Activated CD8-positive, alpha-beta memory T cell treated with anti-CD3 and anti-CD28 coated beads, Interleukin-2, amount 50 U/mL, for 24 hours (primary cell): ENCODE measurements around the gene ADGRD1.

Experiments used
- DNase-seq: peaks from one replicate; pipeline ENCODE4 v3.0.0-alpha.2; 2020; ENCODE audit errors: extremely low read depth

The ADGRD1 gene

DNA sequence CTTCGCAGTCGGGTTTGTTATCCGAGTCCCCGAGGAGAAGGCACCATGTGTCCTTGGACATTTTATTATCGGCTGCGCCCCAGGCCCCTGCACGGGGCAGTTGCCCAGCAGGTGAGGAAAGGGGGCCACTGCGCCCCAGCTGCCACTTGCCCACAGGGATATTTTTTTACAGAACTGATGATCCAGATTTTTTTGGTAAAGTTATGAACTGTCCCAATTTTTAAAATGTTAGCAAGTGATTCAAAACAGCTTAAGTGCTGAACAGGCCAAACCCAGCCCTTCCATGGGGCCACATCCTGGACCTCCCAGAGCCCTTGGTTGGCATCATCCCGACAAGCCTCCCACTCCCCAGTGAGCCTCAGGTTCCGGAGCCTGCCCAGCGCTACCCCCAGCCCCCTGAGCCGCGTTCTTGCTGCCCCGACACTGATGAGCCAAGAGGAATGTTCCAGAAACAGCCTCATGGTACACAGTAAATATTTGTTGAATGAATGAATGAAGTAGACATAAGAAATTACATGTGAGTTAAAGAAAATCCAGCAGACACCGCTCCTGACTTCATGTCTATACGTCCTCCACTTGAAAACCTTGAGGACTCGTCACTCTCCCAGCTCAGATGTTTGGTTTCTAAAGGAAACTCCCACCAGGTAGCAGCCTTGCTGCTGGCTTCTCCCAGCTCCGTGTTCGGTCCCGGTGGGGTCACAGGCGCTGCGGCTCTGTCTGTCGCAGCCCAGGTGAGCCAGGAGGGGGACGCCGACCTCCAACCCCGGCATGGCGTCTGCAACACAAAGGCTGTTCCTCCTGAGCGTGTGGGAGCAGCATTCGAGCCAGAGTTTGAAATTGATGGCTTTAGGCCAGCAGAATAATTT lies 88.5 kb downstream of the ADGRD1 start:
- no peak for DNase-seq

DNA sequence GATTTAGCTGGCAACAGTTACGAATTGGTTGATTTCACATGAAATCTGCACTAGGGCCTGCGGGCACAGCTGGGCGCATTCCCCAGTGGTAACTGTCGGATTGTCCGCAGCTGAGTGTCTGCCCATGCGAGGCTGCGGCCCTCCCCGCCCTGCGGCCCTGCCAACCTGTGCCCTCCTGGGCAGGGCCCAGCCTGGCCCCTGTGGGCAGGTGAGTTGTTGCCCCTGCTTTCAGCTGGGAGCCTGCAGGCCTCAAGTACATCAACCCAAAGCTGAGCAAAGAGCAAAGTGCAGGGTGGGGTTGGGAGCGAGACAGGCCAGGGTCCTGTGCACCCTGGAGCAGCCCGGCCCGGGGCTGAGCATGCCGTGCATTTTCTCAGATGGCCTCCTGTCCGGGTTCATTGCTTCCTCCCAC lies 89.1 kb downstream of the ADGRD1 start:
- no peak for DNase-seq

DNA sequence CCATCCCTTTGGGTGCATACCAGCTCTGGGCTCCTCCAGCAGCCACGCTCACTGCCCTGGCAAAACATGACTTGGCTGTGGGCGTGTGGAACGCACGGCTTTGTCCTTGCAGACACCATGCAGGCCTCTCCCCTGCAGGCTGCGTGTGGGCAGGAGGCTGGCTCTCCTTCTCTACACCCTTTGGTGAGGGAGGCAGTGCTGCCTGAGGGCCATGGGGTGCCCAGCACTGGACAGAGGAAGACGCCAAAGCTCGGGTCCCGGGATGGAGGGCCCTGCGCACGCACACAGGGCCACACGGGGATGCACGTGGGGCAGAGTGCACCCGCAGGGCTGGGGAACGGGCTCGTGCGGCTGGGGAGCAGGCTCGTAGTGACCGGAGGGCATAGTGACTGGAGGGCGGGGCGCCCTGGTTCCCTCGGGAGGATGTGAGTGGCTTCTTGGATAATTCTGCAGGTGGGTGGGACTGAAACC lies 89.7 kb downstream of the ADGRD1 start:
- no peak for DNase-seq

DNA sequence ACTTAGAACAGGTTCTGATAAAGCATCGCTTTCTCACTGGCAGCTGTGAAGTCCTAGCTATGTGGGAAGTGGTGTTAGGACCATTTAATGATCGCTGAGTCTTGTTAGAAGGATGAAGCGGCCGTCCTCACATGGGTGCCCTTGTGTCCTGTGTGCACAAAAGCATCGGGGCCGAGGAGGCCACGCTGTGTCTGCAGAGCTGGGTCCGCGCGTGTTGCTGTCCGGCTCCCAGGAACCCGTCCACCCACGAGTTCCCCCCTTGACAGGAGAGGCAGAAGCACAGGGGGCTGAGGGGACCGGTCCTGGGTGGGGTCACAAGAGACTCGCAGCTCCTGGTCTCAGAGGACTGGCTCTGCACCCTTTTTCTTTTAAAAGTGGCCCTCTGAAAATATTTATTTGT lies 90.4 kb downstream of the ADGRD1 start:
- DNase-seq, result no peak

DNA sequence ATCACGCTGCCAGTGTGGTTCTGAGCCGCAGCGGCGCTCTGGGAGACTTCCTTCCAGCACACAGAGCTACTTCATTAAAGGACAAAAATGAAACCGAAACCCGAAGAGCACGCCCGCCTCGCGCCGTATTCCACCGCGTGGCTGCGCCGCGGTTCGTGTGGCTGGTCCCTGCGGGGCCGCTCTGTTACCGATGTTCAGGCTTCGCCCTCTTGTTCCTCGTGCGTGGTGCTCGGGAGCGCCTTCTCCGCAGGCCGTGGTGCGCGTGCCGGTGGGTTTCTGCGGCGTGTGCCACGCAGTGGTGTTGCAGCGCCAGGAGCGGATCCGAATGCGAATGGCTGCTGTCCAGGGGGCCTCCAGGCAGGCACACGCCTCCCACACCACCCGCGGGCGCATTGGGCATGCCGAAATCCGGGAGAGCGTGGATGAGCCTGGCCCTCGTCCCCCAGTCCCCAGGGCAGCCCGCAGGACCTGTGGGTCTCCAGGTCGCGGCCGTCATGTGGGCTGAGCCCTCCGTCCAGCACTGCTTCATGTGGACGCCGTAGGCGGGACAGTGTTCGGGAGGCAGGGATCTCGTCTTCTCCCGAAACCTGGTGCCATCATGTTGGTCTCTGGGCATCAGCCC lies 91.2 kb downstream of the ADGRD1 start:
- no peak for DNase-seq

DNA sequence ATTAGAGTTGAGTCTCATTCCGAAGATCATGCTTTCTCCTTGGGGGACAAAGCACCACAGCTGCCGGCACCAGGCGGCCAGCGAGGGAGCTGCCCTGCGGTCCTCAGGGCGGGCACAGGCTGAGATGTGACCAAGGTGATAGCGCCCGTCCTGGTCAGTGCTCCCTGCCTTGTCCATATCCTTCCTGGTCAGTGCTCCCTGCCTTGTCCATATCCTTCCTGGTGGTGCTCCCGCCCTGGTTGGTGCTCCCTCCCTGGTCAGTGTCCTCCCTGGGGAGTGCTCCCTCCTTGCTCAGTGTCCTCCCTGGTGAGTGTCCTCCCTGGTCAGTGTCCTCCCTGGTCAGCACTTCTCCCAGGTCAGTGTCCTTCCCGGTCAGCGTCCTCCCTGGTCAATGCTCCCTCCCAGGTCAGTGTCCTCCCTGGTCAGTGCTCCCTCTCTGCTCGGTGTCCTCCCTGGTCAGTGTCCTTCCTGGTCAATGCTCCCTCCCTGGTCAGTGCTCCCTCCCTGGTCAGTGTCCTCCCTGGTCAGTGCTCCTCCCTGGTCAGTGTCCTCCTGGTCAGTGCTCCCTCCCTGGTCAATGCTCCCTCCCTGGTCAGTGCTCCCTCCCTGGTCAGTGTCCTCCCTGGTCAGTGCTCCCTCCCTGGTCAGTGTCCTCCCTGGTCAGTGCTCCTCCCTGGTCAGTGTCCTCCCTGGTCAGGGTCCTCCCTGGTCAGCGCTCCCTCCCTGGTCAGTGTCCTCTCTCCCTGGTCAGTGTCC lies 92.2 kb downstream of the ADGRD1 start:
- no peak for DNase-seq

DNA sequence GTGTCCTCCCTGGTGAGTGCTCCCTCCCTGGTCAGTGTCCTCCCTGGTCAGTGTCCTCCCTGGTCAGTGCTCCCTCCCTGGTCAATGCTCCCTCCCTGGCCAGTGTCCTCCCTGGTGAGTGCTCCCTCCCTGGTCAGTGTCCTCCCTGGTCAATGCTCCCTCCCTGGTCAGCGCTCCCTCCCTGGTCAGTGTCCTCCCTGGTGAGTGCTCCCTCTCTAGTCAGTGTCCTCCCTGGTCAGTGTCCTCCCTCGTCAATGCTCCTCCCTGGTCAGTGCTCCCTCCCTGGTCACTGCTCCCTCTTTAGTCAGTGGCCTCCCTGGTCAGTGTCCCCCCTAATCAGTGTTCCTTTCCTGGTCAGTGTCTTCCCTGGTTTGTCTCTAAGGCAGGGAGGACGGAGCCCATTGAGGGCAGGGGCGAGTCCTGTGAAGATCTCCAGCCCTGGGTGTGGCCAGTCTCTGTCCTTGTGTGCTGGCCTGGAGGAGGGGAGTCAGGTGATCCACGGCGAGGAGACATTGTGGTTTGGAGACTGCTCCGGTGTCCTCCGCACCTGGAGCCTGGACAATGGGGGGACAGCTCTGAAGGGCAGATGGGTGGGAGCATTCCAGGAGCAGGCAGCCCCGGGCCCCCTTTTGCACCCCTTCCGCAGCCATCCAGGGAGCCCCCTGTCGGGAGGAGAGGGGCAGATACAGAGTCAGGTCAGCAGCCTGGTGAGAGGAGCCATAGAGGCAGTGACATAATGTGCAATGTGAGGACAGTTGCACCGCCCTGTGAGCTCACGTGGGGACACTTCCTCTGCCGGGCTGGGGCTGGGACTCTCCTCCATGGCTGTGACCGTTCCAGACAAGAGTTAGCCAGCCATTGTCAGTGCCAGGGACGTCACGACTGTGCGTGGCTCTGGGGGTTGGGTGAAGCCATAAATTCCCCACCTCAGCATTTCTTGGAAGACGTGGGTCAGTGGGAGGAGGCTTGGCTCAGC lies 93.4 kb downstream of the ADGRD1 start:
- no peak for DNase-seq

DNA sequence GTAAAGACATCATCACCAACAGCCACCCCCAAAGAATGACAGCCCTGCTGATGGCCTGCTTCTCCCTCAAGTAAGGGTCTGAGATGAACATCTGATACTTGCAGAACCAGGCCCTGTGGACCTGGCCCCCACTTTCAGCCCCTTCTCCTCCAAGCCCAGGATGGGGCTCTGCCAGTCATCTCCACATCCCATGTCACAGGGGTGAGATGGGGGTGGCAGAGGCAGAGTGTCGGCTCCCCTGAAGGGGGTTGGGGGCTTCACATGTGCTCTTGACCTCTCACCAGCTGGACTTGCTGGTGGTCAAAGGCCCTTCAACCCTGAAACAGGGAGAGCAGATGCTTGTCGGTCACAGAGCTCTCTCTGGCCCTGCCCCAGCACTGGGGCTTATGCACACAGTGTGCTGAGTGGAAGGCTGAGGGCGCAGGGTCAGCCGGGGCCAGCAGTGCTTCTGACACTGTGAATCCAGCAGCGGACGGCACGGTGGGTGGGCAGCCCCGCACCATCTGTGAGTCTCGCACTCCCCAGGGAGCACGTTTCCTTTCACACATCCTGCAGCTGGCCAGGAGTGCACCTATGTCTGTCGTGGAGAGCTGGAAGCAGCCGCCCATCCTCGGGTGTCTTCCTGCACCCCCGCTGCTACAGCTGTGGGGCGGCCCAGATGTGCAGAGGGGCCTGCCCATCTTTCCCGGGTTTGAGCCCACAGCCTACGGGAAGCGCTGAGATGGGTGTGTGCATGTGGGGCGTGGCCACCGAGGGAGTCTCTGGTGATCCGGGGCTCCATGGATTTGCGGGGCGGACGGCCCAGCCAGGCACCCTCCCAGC lies 94.3 kb downstream of the ADGRD1 start:
- no peak for DNase-seq

DNA sequence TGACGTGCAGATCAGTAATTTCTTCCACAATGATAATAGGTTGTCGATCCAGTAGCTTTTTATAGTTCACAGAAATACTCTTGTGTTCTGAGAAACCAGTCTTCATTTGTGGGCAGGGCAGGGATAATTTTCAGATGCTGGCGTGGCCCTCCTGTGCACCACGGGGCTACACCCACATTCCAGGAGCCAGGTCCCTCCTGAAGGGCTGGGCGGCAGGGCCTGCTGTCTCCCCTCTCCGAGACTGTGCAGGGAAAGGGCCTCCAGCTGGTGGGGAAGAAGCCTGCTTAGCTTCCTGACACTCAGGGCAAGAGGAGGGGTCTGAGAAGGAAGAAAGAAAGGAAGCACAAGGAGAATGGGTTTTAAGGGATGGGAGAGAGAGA lies 94.9 kb downstream of the ADGRD1 start:
- no peak for DNase-seq

DNA sequence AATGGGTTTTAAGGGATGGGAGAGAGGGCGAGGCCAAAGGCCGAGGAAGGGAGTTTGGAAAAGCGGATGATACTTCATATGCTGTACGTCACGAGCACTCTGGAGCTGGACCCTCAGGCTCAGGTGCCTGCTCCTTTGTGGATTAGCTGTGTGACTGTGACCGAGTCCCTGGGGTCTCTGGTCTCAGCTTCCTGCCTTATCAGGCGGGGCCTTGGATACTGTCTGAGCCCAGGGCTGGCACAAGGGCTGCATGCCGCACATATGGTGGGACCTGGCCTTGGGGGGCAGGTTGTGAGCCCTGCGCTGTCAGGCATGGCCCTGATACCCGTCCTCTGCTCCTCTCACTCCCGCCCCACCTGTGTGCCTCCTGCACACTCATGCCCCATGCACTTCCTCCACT lies 95.3 kb downstream of the ADGRD1 start:
- DNase-seq, result no peak

DNA sequence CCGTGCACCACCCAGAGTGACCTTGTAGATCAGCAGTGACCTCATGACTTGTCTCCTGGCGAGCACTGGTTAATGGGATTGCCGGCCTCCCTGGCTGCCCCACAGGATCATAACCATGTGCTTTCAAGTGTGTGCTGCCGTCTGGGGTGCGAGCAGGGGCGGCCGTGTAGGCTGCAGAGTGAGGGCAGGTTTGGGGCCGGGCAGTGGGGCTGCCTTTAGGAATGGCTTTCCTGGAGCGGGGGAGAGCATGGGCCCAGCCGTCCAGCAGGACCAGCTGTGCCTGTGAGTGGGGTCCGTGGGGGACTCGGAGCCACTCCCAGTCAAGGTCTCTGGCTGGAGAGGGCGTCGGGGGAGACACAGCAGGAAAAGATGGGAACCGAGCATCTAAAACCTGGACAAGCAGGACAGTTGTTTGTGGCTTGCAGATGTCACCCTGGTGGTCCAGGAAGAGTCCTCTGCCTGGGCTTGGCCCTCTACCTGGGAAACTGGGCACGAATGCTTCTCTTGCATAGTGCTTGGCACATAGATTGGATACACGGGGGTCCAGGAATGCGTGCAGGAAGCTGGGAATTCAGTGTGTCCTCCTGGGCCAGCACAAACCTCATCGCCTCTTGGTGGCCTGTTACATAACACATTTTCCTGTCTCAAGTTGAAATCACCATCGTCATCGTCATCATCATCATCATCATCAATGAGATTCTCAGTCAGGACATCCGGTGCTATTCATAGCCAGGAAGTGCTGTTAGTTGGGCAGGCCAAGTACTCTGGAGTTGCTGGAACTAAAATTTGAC lies 96.0 kb downstream of the ADGRD1 start:
- no peak for DNase-seq

DNA sequence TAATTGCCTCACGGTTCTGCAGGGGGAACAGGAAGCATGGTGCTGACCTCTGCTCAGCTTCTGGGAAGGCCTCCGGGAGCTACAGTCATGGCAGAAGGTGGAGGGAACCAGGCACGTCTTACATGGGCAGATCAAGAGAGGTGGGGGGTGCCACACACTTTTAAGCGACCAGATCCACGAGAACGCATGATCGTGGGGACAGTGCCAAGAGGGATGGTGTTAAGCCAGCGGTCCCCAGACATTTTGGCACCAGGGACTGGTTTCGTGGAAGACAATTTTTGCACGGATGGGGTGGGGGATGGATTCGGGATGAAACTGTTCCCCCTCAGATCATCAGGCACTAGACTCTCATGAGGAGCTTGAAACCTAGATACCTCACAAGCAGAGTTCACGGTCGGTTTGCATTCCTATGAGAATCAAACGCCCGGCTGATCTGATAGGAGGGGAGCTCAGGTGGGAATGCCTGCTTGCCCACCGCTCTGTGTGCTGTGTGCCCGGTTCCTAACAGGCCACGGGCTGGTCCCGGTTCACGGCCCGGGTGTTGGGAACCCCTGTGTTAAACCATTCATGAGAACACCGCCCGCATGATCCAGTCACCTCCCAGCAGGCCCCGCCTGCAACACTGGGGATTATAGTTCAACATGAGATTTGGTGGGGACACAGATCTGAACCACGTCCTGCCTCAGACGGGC lies 96.9 kb downstream of the ADGRD1 start:
- no peak for DNase-seq

DNA sequence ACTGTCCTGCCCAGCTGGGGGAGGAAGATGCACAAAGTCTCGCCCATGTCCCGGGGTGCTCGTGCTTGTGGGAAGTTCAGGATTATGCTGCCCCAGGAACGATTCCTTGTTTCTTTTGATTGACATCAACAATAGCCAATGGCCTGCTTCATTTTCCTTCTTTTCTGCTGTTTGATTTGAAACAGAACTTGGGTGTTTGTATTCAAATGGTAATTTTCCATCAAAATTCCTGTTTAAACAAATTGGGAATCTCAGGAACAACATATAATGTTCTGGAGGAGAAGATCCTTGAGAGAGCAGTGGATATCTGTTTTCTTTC lies 97.4 kb downstream of the ADGRD1 start:
- no peak for DNase-seq

DNA sequence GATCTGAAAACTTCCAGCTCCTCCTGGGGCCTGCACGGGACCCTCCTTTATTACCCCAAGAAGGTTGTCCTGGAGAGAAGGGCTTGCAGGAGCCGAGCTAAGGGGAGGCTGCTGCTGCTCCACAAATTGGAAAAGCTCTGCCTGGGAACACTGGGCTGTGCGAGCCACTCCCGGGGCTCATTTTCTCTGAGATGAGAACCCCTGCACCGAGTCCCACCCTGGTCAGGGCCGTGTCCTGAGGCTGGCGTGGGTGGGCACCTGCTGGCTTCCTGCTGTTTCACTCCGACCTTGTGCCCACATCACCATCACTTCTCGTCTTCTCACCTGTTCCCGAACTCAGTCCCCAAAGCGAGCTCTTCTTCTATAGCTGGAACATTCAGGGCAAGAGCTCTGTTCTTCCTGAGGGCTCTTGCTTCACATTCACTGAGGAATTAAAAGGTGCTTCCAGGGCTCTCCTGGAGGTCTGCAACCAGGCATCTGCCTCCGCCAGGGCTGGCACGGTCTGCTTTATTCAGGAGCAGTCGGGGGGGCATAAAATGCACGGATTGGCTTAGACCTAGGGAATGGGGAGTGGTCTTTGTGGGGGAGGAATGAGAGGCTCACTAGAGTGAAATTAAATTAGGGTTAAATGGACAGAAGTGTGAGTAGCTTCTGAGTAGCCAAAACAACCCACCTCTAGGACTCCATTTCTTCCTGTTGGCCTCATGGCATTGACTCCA lies 98.5 kb downstream of the ADGRD1 start:
- no peak for DNase-seq

DNA sequence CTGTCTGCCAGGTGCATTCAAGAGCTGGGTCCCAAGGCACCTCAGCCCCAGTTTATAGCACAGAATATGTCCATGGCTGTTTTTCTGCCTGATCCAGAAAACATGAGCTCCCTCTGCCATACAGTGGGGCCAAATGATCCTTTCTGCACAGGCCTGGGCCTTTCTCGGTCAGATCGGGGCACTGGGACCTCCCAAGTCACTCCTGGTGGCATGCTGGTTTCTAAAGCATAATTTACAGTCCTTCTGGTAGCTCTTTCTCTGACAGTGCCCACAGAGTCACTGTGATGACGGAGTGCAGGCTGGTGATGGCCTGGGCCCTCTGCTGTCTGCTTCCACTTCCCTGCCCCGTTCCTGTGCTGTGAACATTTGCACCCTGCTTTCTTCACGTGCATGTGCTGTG lies 99.2 kb downstream of the ADGRD1 start:
- DNase-seq, result no peak

DNA sequence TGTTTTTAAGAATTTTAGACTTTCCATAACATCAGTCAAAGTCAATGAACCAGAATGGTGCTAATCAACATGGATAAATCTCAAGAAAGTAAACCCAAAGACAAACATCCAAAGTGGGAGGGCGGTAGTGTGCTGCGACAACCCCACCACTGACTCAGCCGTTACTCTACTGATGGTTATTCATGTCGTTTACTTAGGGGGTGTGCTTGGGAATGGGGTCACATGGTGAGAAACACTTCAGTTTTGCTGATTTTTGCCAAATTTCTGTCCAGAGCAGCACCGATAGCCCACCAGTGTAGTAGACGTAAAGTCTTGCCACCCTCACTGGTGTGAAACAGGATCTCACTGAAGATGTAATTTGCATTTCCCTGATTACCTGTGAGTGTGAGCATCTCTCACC lies 99.9 kb downstream of the ADGRD1 start:
- no peak for DNase-seq

DNA sequence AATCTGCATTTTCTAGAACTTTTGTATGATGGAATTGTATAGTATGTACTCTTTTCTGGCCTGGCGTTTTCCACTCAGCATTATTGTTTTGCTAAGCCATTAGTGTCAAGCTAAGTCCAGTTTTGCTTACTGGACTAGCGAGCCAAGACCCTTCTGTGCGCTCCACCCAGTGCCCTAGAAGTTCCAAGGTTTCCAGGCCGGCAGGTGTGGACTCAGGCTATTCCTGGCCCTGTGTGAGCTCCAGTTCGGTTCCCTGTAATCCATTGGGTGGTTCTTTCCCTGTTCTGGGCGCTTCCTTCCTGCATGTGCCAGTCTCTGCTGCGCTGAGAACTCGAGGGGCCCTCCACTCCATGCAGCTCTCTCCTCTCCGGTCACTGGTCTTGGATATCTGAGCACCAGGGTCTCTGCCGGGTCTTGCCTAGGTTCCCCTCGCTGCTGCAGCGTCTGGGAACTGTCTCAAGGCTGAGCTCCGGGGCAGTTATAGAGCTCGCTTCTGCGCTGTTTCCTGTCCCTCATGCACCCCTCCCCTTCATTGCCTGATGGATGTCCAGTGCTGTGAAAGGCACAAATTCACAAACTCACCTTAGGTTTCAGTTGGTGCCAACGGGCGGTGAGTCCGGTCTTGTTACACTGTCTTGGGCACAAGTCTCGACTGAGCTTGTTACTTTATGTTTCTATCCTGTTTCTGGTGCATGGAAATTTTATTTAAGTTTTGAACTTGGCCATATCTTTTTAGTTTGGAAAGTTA lies 100.8 kb downstream of the ADGRD1 start:
- no peak for DNase-seq

DNA sequence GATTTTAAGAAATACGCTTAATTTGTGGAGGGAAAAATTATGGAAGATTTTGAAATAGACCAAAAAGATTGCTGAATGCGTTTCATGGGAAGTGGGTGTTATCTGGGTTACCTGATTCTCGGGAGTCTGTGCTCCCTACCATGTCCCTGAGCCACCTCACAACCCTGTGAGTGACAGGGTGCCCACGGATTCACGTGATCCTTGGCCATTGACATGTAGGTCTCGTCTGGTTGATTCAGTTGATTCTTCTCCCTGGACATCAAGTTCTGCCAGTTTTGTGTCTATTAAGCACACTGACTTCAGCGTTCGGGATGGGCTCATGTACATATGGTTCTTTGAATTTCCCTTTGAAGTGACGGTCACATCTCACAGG lies 101.4 kb downstream of the ADGRD1 start:
- no peak for DNase-seq
